IPS-NIHi7 (cell line): ENCODE data around the gene BLOC1S4.

ENCODE experiments used
- DNase-seq: peaks from one replicate; pipeline ENCODE4 v3.0.0; 2012; ENCODE audit warnings: mixed read lengths; ENCODE audit errors: extremely low spot score

The BLOC1S4 gene

DNA sequence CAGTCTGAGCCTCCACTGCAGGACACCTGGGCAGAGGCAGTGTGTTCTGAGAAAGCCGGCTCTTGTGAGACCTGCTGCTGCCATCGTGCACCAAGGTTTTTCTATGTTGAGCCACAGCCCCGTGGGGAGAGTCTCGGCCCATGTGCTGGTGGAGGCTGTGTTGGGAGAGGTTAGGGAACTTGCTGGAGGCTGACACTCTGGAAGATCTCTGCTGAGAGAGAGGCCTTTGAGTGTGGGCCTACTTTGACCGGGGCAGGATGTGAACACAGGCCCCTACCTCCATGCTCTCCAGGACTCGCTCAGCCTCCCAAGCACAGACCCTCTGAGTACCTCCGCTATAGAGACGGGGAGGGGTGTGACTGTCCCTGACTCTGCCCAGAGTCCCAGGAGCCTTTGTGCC is 23.6 kb upstream of the BLOC1S4 start:
- DNase-seq = no peak

DNA sequence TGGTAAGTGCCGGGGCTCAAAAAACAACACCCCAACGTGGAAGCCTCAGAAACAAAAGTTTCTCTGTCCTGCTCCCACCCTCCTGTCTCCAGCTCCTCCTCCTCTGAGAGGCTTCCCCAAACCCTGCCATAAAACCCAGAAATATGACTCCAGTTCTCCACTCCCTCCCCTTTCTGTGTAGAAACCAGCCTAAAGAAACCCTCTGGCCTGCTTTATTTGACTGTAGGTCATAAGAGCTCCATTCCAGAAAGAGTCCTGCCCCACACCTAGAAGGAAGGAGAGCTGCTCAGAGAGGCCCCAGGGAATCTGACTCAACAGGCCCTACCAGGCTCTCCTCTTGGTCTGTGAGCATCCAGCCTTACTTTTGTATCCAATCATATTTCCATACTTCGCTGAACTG is 23.2 kb upstream of the BLOC1S4 start:
- DNase-seq = no peak

DNA sequence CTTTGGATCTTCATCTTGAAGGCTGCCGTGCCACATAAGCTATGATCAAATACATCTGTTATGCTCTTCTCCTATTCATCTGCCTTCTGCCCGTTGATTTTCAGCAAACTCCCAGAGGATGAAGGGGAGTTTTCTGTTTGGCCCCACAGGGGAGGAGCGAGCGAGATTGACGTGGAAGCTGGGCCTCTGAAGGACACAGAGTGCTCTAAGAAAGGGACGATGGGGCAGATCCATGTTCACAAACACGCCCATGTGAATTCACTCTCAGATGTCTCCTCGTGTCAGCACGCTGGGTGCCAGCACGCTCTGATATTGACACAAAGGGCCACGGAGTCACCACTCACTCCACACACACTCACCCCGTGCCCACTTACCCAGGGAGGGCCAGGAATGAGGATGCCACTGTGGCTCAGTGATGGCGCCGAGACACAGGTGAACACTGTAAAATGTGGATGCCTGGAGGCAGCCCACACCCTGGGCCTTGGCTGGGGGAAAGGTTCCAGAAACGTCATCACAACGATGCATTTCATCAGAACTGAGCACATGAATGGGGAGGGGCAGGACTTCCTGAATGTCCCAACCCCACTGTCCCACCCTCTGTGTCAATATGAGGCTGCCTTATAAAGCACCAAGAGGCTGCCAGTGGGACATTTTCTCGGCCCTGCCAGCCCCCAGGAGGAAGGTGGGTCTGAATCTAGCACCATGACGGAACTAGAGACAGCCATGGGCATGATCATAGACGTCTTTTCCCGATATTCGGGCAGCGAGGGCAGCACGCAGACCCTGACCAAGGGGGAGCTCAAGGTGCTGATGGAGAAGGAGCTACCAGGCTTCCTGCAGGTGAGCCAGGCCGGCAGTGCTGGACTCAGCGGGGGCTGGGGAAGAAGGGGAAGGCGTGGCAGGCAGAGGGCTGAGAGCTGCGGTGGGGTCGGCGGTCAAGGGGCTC is 22.5 kb upstream of the BLOC1S4 start, which contains the start of gene S100P:
TSS of gene S100P (plus strand) at position 648 of the 946 bp plus-strand sequence. CDS start at position 703, 55 bp downstream.
- DNase-seq = no peak

DNA sequence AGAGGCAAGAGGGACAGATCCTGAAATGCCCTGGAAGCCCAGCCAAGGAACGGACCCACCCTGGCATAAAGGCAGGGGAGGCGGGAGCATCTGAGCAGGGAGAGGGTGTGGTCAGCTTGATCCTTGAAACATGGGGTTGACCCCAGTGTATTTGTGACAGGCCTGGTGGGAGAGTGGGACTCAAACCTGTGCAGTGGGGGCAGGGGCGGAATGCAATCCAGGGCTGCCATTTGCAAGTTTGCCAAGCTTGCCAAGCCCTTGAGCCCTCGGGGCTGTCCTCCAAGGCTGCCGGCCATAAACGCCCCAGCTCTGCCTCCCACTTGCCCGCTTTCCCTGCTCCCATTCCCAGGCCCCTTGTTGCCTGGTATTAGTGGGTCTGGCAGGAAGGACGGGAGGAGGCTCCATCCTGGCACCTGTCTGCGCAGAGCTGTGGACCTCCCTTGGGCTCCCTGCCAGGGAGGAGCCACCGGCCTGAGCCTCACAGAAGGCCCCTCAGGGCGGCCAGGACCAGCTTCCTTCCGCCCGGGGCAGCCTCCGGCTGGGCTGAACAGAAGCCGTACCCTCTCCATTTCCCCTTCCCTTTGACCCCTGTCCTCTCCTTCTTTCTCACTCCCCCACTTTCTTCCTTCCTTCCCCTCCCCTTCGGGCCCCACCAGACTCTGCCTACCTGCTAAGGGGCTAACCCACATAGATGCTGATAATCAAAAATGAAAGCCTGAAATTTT is 21.6 kb upstream of the BLOC1S4 start:
- no peak for DNase-seq

DNA sequence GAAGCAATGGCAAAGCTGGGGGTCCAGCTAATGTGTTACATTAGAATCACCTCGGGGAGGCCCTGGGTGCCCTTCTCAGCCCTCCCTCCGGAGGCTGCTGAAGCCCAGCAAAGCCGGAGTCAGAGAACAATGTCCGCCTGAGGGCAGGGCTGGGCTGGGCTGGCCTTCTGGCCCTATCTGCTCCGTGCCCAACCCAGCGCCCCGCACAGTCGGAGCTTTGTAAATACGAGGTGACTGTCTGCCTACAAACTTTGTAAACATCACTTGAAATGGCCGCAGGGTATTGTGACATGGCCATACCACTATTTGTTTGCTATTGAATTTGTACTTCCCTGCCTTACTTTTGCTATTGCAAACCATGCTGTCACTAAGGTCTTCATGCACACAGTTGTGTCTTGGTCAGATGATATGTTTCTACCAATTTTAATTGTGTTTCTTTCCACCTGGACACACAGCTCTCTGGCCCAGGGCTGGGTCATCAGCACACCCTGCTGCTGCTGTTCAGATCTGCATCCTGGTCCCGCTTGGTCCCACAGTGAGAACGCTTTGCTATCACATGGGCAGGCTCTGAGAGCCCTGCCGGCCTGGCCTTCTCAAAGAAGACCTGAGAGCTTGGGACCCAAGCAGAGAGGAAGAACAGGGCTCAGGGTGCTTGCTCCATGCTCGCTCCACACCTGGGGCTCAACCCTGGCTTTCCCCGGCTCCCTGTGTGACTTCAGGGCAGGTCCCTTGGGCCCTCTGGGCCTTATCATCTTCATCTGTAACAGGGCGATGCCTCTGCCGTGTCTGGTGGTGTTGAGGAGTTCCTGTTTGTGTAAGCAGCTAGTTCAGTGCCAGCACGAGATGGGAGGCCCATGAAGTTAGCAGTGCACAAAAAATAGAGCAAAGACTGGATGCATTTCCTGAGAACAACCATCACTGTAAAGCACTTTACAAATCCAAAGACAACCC is 20.0 kb upstream of the BLOC1S4 start:
- DNase-seq = no peak

DNA sequence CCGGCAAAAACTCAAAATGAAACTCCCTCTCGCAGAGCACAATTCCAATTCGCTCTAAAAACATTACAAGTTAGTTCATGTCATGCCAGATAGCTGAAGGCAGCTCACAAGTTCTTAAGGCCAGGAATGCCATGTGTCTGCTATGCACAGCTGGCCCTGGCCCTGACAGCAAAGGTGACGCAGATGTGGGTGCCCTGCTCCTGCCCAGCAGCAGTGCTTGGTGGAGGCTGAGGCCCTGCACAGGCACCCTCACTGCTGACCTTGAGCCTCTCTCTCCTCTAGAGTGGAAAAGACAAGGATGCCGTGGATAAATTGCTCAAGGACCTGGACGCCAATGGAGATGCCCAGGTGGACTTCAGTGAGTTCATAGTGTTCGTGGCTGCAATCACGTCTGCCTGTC is 19.4 kb upstream of the BLOC1S4 start:
- DNase-seq = no peak

DNA sequence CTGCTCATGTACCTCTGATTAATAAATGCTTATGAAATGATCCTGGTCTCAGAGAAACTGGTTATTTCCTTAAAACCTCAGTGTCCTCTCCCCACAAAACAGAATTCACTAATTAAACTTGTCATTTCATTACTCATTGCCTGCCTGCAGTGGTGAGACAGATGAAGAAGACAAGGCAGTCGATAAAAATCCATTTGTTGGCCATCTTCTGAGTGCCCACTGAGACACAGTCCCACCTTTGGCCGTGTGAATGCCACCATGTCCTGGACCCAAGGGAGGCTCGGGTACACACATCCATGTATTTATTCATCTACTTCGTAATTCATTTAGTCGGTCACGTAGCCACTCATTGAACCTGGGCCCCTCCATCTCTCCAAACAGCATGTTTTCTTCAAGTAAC is 18.8 kb upstream of the BLOC1S4 start:
- DNase-seq = no peak

DNA sequence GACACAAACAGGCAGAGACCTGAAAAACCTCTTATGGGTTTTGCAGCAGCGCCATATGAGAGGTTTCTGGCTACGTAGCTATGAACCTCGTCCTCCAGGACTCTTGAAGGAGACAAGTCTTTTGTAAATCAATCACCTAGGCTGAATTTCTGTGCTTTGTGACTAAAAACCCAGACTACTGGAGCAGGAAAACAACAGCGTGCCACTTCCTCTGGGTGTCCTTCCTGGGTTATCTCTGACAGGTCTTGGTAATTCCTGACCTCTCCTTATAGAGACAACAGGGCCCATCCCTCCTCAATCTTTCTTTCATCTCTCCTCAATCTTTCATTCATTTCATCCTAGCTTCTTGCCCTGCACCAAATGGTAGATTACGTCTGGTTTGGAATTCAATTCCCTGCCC is 16.6 kb upstream of the BLOC1S4 start:
- DNase-seq = no peak

DNA sequence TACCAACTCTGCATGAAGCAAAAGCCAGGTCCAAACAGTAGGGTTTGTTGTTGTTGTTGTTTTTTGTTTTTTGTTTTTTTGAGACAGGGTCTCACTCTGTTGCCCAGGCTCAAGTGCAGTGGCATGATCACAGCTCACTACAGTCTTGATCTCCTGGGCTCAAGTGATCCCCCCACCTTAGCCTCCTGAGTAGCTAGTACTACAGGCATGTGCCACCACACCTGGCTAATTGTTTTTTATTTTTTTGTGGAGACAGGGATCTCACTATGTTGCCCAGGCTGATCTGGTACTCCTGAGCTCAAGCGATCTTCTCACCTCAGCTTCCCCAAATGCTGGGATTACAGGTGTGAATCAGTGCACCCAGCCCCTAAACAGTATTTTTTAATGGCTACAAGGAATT is 16.1 kb upstream of the BLOC1S4 start:
- no peak for DNase-seq

DNA sequence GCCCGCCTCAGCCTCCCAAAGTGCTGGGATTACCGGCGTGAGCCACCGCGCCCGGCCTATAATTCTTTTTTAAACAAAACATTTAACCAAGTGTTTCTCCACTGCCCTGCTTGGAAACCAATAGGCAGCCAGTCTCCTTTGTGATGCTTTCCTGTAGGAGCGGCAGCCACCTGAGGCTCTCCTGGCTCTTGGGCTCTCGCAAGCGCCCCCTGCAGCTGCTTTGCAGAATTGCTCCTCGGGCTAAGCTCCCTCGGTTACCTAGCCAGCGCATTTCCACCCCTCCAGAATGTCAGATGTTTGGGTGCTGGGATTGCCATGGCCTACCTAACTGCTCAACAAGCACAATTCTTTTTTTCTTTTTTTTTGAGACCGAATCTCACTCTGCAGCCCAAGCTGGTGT is 14.6 kb upstream of the BLOC1S4 start:
- DNase-seq = peak; percentile 86

DNA sequence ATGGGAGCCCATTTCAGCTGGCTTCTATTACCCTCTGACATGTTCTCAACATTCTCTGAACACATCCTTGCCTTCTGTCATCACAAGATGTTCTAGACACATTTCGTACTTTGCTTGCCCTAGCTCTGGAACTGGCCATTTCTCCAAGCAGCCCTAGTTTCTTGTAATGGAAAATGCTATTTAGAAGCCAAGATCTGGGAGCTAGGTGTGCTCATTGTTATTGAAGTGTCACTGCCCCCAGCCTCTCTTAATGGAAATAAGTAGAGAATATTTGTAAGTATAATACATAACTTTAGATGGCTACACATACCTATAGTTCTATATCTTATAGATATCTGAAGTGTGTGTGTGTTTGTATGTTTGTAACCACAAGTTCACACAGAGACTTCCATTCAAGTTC is 13.2 kb upstream of the BLOC1S4 start:
- no peak for DNase-seq

DNA sequence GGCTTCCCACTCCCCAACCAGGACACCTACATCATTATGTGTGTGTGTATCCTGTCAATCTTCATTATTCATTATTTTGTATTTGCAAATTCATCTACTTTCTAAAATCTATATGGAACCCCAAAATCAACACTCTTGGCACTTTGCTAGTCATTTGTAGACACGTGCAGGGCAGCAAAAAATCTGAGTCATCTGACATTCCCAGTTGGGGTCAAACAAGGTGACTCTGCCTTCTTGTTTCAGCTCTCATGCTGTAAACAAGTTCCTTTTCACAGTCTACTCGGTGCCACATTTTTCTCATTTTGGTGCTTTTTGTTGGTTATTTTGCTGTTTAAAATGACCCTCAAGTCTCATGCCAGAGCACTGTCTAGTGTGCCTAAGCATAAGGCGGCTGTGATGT is 12.2 kb upstream of the BLOC1S4 start:
- no peak for DNase-seq

DNA sequence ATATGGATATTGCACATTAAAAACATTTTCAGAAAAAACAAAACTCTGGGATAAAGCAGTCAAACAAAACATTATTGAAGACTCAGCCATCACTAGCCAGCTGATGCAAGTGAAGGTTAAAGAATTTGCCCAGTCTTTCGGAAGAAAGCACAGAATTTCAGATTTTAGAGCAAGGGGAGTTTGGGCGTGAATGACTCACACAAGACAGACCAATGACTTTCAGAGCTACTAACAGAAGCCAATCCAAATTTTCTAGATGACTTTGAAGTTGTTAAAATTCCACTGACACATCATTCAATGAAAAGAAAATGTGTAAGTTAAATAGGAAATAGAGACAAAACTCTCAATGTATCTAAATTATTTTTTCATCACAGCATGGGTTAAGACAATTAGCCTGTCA is 10.3 kb upstream of the BLOC1S4 start:
- DNase-seq = no peak

DNA sequence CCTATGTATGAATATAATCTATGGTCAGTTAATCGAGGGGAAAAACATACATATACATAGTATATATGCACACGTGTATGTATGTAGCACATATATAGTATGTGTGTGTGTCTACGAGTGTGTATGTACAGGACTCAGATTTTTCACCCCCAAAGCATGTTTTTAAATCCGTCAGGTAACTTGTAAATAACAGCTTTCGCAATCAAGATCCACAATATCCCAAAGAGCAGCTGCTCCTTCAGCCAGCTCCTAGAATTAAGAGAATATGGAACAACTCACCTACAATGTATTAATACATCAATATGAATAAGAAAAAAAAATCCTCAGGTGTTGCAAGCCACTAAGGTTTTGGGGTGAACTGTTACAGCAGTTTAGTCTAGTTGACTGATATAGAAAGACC is 9.8 kb upstream of the BLOC1S4 start:
- DNase-seq = no peak

DNA sequence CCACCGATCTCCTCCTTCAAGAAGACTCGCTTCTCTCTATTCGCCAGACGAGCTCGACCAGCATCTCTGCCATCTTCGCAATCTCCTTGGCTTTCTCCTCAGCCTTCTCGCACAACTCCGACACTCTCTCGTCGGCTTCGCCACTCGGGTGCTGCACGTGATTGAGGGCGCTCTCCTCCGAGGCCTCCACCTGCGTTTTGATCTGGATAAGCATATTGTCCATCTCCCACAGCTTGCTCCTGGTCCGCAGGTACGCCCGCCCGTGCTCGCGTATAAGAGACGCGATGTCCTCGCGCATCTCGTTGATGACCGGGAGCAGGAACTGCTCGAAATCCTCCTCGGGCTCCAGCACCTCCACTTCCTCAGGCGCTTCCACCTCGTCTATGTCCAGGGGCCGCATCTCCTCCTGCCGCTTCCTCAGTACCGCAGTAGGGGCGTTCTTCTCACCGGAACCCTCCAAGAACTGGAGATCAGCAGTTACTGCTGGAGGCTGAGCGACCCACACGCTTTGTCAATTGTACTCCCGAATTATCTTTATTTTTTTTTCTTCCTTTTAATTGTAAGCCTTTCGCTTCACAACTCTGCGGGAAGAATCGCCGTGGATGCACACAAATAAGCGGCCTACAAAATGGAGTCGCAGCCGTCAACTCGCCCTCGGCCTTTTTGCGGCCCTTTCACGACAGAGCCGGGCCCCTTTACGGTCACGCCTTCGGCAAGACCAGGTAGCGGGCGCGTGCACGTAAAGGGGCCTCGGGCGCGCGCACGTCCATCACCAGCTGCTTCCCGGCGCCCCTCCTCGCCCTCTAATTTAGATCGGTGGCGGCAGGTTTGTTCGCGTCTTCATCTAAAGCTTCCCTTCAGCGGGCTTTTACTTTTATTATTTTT is 6.5 kb upstream of the BLOC1S4 start, which contains the start of gene MRFAP1L1:
TSS of gene MRFAP1L1 (minus strand) at position 636 of the 885 bp plus-strand sequence. CDS start at position 400, 236 bp downstream.
- peak; percentile 96 for DNase-seq

DNA sequence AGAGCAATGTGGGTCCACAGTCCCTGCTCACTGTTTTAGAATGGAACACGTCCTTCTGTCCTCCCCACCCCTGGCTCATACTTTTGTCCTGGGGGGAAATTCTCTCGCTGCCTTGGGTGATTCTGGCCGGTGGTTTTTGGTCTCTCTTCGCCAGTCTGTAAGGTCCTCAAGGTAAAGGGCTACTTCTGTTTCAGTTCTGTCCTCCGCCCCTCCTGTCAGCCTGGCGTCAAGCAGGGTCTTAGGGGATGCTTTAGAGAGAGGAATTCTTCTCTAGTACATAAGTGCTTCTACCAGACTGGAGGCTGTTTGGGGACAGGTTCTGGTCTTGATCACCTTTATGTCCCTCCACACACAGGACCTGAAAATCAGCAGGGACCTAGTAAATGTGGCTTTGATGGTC is 5.7 kb upstream of the BLOC1S4 start:
- DNase-seq = no peak

DNA sequence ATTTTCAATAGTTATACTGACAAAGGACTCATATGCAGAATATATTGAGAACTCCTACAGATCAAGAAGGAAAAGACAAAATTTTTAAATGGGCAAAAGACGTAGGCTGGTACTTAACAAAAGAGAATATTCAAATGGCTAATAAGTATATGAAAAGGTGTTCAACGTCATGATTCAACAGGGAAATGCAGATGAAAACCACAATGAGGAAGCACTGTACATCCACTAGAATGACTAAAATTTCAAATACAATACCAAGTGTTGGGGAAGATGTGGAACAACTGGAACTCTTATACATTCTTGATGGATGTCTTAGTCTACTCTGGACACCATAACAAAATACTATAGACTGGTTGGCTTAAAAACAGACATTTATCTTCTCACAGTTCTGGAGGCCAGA is 5.0 kb upstream of the BLOC1S4 start:
- DNase-seq = no peak

DNA sequence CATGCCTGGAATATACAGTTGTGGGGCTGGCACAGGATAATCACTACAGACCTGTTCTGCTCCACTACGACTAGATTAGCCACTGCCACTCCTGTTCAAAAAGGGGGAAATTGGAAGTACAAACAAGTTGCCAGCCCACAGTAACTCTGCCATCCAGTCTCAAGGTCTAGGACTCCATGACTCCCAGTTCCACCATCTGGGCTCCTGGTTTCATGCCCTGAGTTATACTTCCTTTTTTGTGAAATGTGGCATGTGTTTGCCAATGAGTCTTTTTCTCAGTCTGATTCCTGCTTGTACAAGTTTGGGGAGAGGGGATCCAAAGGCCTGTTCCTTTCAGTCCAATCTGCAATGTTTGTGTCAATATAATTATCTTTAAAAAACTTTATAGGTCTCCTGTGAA is 1.0 kb upstream of the BLOC1S4 start:
- DNase-seq = no peak

DNA sequence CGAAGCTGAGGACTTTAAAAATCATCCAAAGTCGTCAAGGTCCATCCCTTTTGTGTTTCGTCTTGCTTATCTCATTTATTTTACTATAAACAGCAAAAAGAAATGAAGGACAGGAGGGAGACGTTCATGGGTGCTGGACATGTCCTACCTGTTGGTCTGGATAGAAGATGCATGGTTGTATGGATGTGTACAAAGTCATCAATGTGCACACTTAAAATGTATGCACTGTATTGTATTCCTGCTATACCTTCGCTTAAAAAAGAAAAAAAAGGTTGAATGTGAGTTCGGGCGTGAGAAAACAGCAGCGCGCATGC is 313 bp upstream of the BLOC1S4 start:
- no peak for DNase-seq

DNA sequence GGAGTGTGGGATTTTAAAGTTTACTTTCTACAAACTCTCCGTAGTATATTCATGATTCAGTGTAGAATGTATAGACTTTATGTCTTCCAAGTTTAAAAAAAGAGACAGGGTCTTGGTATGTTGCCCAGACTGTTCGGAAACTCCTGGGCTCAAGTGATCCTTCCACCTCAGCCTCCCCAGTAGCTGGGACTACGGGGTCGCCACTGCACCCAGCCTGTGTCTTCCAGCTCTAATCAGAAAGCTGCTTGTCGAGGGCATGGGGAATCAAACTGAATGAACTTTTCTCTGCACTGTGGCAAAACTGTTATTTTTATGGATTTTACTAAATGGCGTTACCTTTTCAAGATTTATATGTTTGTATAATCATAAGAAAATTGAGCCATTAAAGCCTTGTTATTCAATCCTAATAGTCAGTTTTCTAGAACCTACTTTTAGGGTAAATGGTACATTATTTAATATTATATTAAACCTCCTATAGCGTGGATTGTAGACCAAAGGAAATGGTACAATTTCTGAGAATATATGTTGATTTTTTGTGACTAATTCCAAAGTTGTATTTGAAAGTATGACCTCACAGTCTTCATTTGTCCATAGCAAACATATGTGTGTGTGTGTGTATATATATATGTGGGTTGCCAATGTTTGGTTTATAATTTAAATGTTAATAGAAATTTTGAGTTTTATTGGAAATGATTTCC is 1.1 kb downstream of the BLOC1S4 start:
- DNase-seq = no peak
